ENCODE results near the gene MYL3.

Gene MYL3

DNA sequence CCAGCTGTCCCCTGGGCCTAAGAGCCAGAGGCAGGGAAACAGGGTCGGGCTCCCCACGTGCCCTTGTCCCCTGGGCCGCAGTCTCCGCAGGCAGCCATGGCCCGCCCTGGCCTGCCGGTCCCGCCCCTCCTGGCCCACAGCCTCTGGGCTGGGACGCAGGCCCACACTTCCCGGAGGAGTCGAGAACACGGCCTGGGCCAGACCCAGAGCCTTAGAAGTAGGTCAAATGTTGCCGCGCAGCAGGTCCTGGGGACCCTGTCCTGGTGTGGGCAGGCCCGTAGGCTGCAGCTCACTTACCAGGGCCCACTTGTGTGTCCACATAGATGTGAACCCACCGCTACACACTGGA lies 4.3 kb upstream of the MYL3 start:
- no peak for TF ChIP-seq CTCF (IDR thresholded peaks at IDR 0.05; ENCODE audit: insufficient read depth, low read length, missing control alignments)
- no peak for DNase-seq (ENCODE audit: low read depth, low spot score)
- POLR2A ChIA-PET = no interaction called here
- no peak overlapping the region for H3K4me3 ChIP-seq (ENCODE audit: low read depth, low read length)
- CTCF ChIA-PET = interaction anchor here (0.7 to 4.7 kb wide), 27 partner anchors 9 to 921 kb away, joined by 3 to 110 read pairs (median 8); partner anchors contain the start of gene PTH1R

DNA sequence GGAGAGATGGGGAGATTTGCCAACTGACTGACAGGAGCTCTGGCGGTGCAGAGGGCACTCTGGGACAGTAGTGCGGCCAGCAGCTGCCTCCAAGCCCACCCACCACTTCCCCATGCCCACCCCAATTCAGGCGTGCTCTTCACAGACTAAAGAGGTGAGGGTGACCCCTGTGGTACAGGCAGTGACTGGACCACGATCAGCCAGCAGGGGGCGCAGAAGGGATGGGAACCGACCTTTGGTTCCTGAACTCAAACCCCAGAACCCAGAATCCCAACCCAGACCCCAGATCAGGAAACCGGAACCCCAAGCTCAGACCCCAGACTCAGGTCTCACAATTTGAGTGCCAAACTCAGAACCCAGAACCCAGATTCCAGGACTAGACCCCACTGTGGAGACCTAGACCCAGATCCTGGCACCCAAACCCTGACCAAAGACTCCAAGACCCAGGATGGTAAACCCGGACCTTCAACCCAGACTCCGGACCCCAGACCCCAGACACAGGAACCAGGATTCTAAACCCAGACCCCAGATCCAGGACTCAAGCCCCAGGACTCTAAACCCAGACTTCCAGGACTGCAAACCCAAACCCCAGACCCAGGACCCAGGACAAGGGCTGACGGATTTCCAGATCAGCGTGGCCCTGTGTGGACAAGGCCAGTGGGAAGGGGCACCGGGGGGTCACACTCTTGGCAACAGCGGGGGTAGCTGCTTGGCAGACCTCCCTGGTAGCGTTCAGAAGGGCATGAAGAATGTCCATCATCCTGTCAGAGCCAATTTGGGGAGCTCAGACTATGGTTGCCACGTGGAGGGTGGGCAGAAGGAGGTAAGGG lies 3.7 kb upstream of the MYL3 start:
- ChIA-PET POLR2A (no interaction called here), CTCF (interaction anchor here (0.6 to 4.7 kb wide), 38 partner anchors 9 to 922 kb away, joined by 3 to 110 read pairs (median 4); partner anchors contain the start of gene PTH1R)
- TF ChIP-seq CTCF (IDR thresholded peaks at IDR 0.05; ENCODE audit: insufficient read depth, low read length, missing control alignments) = peak; percentile 91
- no peak for DNase-seq (ENCODE audit: low read depth, low spot score)
- H3K4me3 ChIP-seq (ENCODE audit: low read depth, low read length) = no peak overlapping the region

DNA sequence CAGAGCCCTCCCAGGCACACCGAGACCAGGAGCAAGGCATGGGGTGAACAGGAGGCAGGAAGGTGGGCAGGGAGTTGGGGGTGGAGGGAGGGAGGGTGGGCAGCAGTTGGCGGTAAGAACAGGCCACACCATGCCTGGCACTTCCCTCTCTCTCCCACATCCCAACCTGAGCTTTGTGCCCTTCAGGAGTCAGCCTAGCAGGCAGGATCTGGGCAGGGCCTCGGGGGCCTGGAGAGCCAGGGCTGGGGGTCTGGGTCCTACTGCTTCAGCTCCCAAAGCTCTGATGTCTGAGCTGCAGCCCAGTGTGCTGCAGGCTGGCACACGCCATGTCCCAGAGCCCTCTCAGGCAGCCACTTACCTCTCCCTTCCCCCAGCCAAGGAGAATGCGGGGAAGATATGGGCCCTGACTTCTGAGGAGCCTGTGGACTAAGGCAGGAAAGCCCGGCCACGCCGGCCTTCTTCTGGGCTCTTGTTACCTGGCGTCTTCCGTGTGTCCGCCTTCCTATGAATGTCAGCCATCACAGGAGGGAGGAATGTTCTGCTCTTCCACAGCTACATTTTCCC lies 2.9 kb upstream of the MYL3 start:
- ChIA-PET POLR2A (interaction anchor here (0.6 kb wide), 1 partner anchor 16 kb away, joined by 3 read pairs; no protein-coding TSS in a partner anchor), CTCF (interaction anchor here (0.6 to 4.7 kb wide), 31 partner anchors 8 to 510 kb away, joined by 3 to 110 read pairs (median 5); partner anchors contain the start of gene PTH1R)
- TF ChIP-seq CTCF (IDR thresholded peaks at IDR 0.05; ENCODE audit: insufficient read depth, low read length, missing control alignments) = no peak
- no peak overlapping the region for H3K4me3 ChIP-seq (ENCODE audit: low read depth, low read length)
- no peak for DNase-seq (ENCODE audit: low read depth, low spot score)

- H3K4me3 ChIP-seq (ENCODE audit: low read depth, low read length) = no peak overlapping the region
- TF ChIP-seq CTCF (IDR thresholded peaks at IDR 0.05; ENCODE audit: insufficient read depth, low read length, missing control alignments) = no peak
- no peak for DNase-seq (ENCODE audit: low read depth, low spot score)
- ChIA-PET POLR2A (interaction anchor here (0.6 kb wide), 1 partner anchor 16 kb away, joined by 3 read pairs; no protein-coding TSS in a partner anchor), CTCF (interaction anchor here (0.7 to 4.7 kb wide), 16 partner anchors 7 to 458 kb away, joined by 3 to 110 read pairs (median 18); partner anchors contain the start of gene PTH1R)
Measured at GRCh38 chr3:46865546-46865945, 2.3 kb upstream of the MYL3 start.

DNA sequence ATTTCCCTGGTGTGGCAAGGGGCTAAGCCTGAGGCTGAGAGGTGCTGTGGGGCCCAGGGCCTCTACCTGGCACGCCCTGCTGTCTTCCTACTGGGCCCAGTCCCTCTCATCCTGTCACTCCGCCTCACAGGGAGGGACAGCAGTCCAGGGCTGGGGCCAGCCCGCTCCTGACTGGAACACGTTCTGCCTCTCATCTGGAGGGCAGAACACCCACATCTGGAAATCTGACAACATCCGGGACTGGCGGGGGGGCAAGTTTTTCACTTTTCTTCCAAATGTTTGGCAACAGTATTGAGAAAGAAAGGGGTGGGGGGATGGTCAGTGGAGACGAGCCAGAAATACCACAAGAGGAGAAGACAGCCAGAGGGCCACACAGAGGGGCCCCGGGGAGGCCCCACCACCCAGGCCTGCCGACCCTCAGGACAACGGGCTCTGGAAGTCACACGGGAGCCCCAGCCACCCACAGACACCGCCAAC lies 1.8 kb upstream of the MYL3 start:
- no peak overlapping the region for H3K4me3 ChIP-seq (ENCODE audit: low read depth, low read length)
- POLR2A ChIA-PET = interaction anchor here (0.6 kb wide), 1 partner anchor 17 kb away, joined by 3 read pairs; no protein-coding TSS in a partner anchor
- no peak for DNase-seq (ENCODE audit: low read depth, low spot score)
- TF ChIP-seq CTCF (IDR thresholded peaks at IDR 0.05; ENCODE audit: insufficient read depth, low read length, missing control alignments) = no peak
- CTCF ChIA-PET = interaction anchor here (1.0 to 4.3 kb wide), 13 partner anchors 8 to 459 kb away, joined by 3 to 110 read pairs (median 14); partner anchors contain the start of gene PTH1R

All from AG04449 (cell line).